HEK293T (cell line): Measurements from ENCODE around the gene RNF19B.
"Not testable (repeated sequence)": the region's sequence is repeated elsewhere in the genome, so short reads cannot be mapped to it uniquely, and the experiment has no call there.

Experiments used
- BHLHE40 ChIP-seq: fragments of 450-650 bp; IDR thresholded peaks from 2 replicates; pipeline ENCODE4 v1.6.1; 2016; ENCODE audit warnings: mild to moderate bottlenecking, moderate library complexity, borderline replicate concordance
- FOXA1 ChIP-seq: fragments of 450-650 bp; IDR thresholded peaks from 2 replicates; pipeline ENCODE4 v1.6.1; 2016; ENCODE audit warnings: mild to moderate bottlenecking
- FOXK2 ChIP-seq: fragments of 450-650 bp; IDR thresholded peaks from 2 replicates; pipeline ENCODE4 v1.6.1; 2016; ENCODE audit warnings: mild to moderate bottlenecking
- FOXM1 ChIP-seq: fragments of 450-650 bp; IDR thresholded peaks from 2 replicates; pipeline ENCODE4 v1.6.1; 2017; ENCODE audit warnings: mild to moderate bottlenecking, borderline replicate concordance
- PKNOX1 ChIP-seq: fragments of 450-650 bp; IDR thresholded peaks from 2 replicates; pipeline ENCODE4 v1.6.1; 2016
- SP1 ChIP-seq: fragments of 450-650 bp; IDR thresholded peaks from 2 replicates; pipeline ENCODE4 v1.6.1; 2017
- SUZ12 ChIP-seq: fragments of 450-650 bp; IDR thresholded peaks from 2 replicates; pipeline ENCODE4 v1.6.1; 2016; ENCODE audit warnings: mild to moderate bottlenecking
- TARDBP ChIP-seq: fragments of 450-650 bp; IDR thresholded peaks from 2 replicates; pipeline ENCODE4 v1.6.1; 2016
- ZNF384 ChIP-seq: fragments of 450-650 bp; IDR thresholded peaks from 2 replicates; pipeline ENCODE4 v1.6.1; 2016

GRCh38 chr1:32905588-32905987 lies 59.0 kb downstream of the RNF19B start:
- TF ChIP-seq PKNOX1, ZNF384, BHLHE40, SP1, FOXA1, TARDBP, SUZ12, FOXM1, FOXK2: not testable (repeated sequence)
